PC-3 (cell line): Measurements from ENCODE around the gene CASP2.

Source experiments
- CTCF ChIP-seq: fragments of 300-600 bp; sonication (generic); conservative IDR thresholded peaks from 2 replicates; pipeline ENCODE4 v1.5.1; 2017; ENCODE audit warnings: antibody characterized with exemption, low read depth, mild to moderate bottlenecking, low read length
- EZH2 ChIP-seq: fragments of 300-600 bp; sonication (generic); IDR thresholded peaks from one replicate; pipeline ENCODE4 v1.6.1; 2017; ENCODE audit warnings: antibody characterized with exemption, mild to moderate bottlenecking, low read length; ENCODE audit not compliant: unreplicated experiment
- EZH2phosphoT487 ChIP-seq: fragments of 300-600 bp; sonication (generic); IDR thresholded peaks from 2 replicates; pipeline ENCODE4 v1.6.1; 2018; ENCODE audit warnings: mild to moderate bottlenecking, antibody characterized with exemption, low read length, borderline replicate concordance

- TF ChIP-seq EZH2 (no peak), CTCF (no peak), EZH2phosphoT487 (no peak)
Measured at GRCh38 chr7:143356414-143357050, 68.4 kb downstream of the CASP2 start.
